Measurements from ENCODE around the gene PIK3R6. TPM values are rescaled to one million over a fixed set of nuclear protein-coding genes. Genes with fewer than 3 reads are reported as not detected.
A peak's percentile ranks its signal among the peaks of the same experiment; 100 is the strongest.

PIK3R6 gene
- total and polyA plus RNA-seq, 2 donors (not counting 1 experiment from before 2014, with no cell fraction given), result 2.8 to 11.0 TPM

GRCh38 chr17:8913879-8914278 is 46.4 kb upstream of the PIK3R6 start:
- Histone ChIP-seq H4K20me1 (ENCODE audit: control insufficient read depth, insufficient read depth, low read length, poor library complexity, severe bottlenecking) (peaks cover 59% of the 10 kb centered on the region), H3K9ac (ENCODE audit: low read length) (no peak overlapping the region), H3K4me2 (replicated peaks; ENCODE audit: low read depth, low read length, poor library complexity, severe bottlenecking) (no peak overlapping the region), H3K27me3 (replicated peaks in 1 of 4; ENCODE audit: control extremely low read depth in 1 of 4, control insufficient read depth in 3 of 4, insufficient read depth in 4 of 4, low read length in 3 of 4) (no peaks in the 10 kb centered on the region), H3K9me3 (ENCODE audit: control extremely low read depth in 1 of 3, control insufficient read depth in 2 of 3, insufficient read depth in 1 of 3, low read length in 2 of 3) (peaks cover 0 to 4% (median 0%) of the 10 kb centered on the region in 3 donors), H3K4me1 (ENCODE audit: control insufficient read depth in 2 of 2, insufficient read depth in 2 of 2, low read length in 2 of 2) (peaks cover 20 to 50% of the 10 kb centered on the region in 2 donors), H3K36me3 (replicated peaks in 1 of 2; ENCODE audit: control extremely low read depth in 1 of 2, control insufficient read depth in 1 of 2, extremely low read depth in 1 of 2, insufficient read depth in 2 of 2, low read length in 1 of 2) (peaks cover 0 to 37% of the 10 kb centered on the region in 2 experiments), H3K27ac (ENCODE audit: low read length in 2 of 2) (no peak overlapping the region), H3K4me3 (ENCODE audit: control extremely low read depth in 1 of 5, extremely low read depth in 1 of 5, insufficient read depth in 1 of 5, low read depth in 2 of 5, low read length in 4 of 5) (no peak overlapping the region), H2AFZ (ENCODE audit: insufficient read depth, low read depth, low read length, poor library complexity, severe bottlenecking) (no peak overlapping the region), H3K79me2 (ENCODE audit: control insufficient read depth, insufficient read depth, low read length) (peaks cover 48% of the 10 kb centered on the region)
- ATAC-seq (ENCODE audit: low read depth) (no peak), DNase-seq (no peak)
- H3K4me1 Mint-ChIP-seq, result peaks cover 55% of the 10 kb centered on the region
- H3K27ac Mint-ChIP-seq, result no peak overlapping the region
- intact Hi-C loops (cut with micrococcal nuclease), result no loop called here
- POLR2A ChIA-PET, result no interaction called here
- WGBS (ENCODE audit: insufficient coverage), result 92% methylated on average over 3 of the region's 4 CpGs
- TF ChIP-seq EZH2 (IDR thresholded peaks at IDR 0.05; ENCODE audit: borderline replicate concordance, insufficient read depth, low read depth, low read length, poor library complexity, severe bottlenecking) (no peak), CTCF (IDR thresholded peaks at IDR 0.05) (no peak)
- H3K27me3 Mint-ChIP-seq, result no peaks in the 10 kb centered on the region
- CTCF ChIA-PET, result interaction anchor here (2.0 to 2.1 kb wide), 2 partner anchors 19 to 85 kb away, joined by 4 to 12 read pairs; no protein-coding TSS in a partner anchor
- no peak overlapping the region for H3K4me3 Mint-ChIP-seq
- H3K9me3 Mint-ChIP-seq (ENCODE audit: insufficient read depth), result peaks cover 3% of the 10 kb centered on the region

GRCh38 chr17:8913091-8913490 is 45.6 kb upstream of the PIK3R6 start:
- no peaks in the 10 kb centered on the region for H3K27me3 ChIP-seq (replicated peaks in 1 of 4; ENCODE audit: control extremely low read depth in 1 of 4, control insufficient read depth in 3 of 4, insufficient read depth in 4 of 4, low read length in 3 of 4)
- intact Hi-C loops (cut with micrococcal nuclease), result no loop called here
- TF ChIP-seq EZH2 (IDR thresholded peaks at IDR 0.05; ENCODE audit: borderline replicate concordance, insufficient read depth, low read depth, low read length, poor library complexity, severe bottlenecking) (no peak), CTCF (IDR thresholded peaks at IDR 0.05) (no peak)
- peak overlapping the region; percentile 47 for H3K4me2 ChIP-seq (replicated peaks; ENCODE audit: low read depth, low read length, poor library complexity, severe bottlenecking)
- H3K9me3 Mint-ChIP-seq (ENCODE audit: insufficient read depth), result peaks cover 2% of the 10 kb centered on the region
- no peaks in the 10 kb centered on the region for H3K27me3 Mint-ChIP-seq
- no peak overlapping the region for H3K4me3 ChIP-seq (ENCODE audit: control extremely low read depth in 1 of 5, extremely low read depth in 1 of 5, insufficient read depth in 1 of 5, low read depth in 2 of 5, low read length in 4 of 5)
- 98% methylated on average over 6 of the region's 6 CpGs for WGBS (ENCODE audit: insufficient coverage)
- peaks cover 0 to 45% of the 10 kb centered on the region in 2 experiments for H3K36me3 ChIP-seq (replicated peaks in 1 of 2; ENCODE audit: control extremely low read depth in 1 of 2, control insufficient read depth in 1 of 2, extremely low read depth in 1 of 2, insufficient read depth in 2 of 2, low read length in 1 of 2)
- DNase-seq, result no peak
- no peak overlapping the region for H3K4me3 Mint-ChIP-seq
- peaks cover 44% of the 10 kb centered on the region for H3K79me2 ChIP-seq (ENCODE audit: control insufficient read depth, insufficient read depth, low read length)
- peaks cover 20 to 50% of the 10 kb centered on the region in 2 donors for H3K4me1 ChIP-seq (ENCODE audit: control insufficient read depth in 2 of 2, insufficient read depth in 2 of 2, low read length in 2 of 2)
- H3K4me1 Mint-ChIP-seq, result peaks cover 53% of the 10 kb centered on the region
- no peak overlapping the region for H3K27ac ChIP-seq (ENCODE audit: low read length in 2 of 2)
- H2AFZ ChIP-seq (ENCODE audit: insufficient read depth, low read depth, low read length, poor library complexity, severe bottlenecking), result no peak overlapping the region
- H4K20me1 ChIP-seq (ENCODE audit: control insufficient read depth, insufficient read depth, low read length, poor library complexity, severe bottlenecking), result peaks cover 54% of the 10 kb centered on the region
- no peak for ATAC-seq (ENCODE audit: low read depth)
- peaks cover 0 to 4% (median 0%) of the 10 kb centered on the region in 3 donors for H3K9me3 ChIP-seq (ENCODE audit: control extremely low read depth in 1 of 3, control insufficient read depth in 2 of 3, insufficient read depth in 1 of 3, low read length in 2 of 3)
- ChIA-PET POLR2A (no interaction called here), CTCF (interaction anchor here (1.2 to 3.6 kb wide), 5 partner anchors 12 to 167 kb away, joined by 3 to 15 read pairs (median 5); partner anchors contain the start of gene PIK3R5)
- H3K27ac Mint-ChIP-seq, result peak overlapping the region; percentile 39
- H3K9ac ChIP-seq (ENCODE audit: low read length), result no peak overlapping the region

Data from B cell (primary cell).